Suppressor macrophage (primary cell): ENCODE measurements around the gene GDF2.

Experiments
- DNase-seq, 4 experiments: peaks; one replicate each; pipeline ENCODE4 v3.0.0-alpha.2; 2020 to 2022

GDF2 gene

GRCh38 chr10:47312663-47312995 lies 9.6 kb upstream of the GDF2 start:
- no peak for DNase-seq

- DNase-seq = no peak
Measured at GRCh38 chr10:47314416-47314970, 7.8 kb upstream of the GDF2 start.

GRCh38 chr10:47315421-47315820 lies 6.8 kb upstream of the GDF2 start:
- no peak for DNase-seq

- no peak for DNase-seq
Measured at GRCh38 chr10:47316131-47316530, 6.1 kb upstream of the GDF2 start.

GRCh38 chr10:47317251-47317650 lies 5.0 kb upstream of the GDF2 start:
- DNase-seq = no peak

- DNase-seq = no peak
Measured at GRCh38 chr10:47318706-47319105, 3.5 kb upstream of the GDF2 start.

- DNase-seq = no peak
Measured at GRCh38 chr10:47319784-47320183, 2.5 kb upstream of the GDF2 start.

GRCh38 chr10:47320812-47321211 lies 1.4 kb upstream of the GDF2 start:
- DNase-seq = no peak

- DNase-seq = no peak
Measured at GRCh38 chr10:47321521-47322195, 596 bp upstream of the GDF2 start.

- no peak for DNase-seq
Measured at GRCh38 chr10:47323087-47323486, 833 bp downstream of the GDF2 start.

- DNase-seq = no peak
Measured at GRCh38 chr10:47323636-47324296, 1.5 kb downstream of the GDF2 start.

- DNase-seq = no peak
Measured at GRCh38 chr10:47325303-47326291, 3.3 kb downstream of the GDF2 start.

- no peak for DNase-seq
Measured at GRCh38 chr10:47326306-47326926, 4.2 kb downstream of the GDF2 start.

GRCh38 chr10:47326927-47327330 lies 4.7 kb downstream of the GDF2 start:
- no peak for DNase-seq

GRCh38 chr10:47329855-47330254 lies 7.6 kb downstream of the GDF2 start:
- no peak for DNase-seq

GRCh38 chr10:47330366-47330765 lies 8.1 kb downstream of the GDF2 start:
- DNase-seq = no peak

GRCh38 chr10:47330804-47331203 lies 8.6 kb downstream of the GDF2 start:
- no peak for DNase-seq

GRCh38 chr10:47331491-47331890 lies 9.2 kb downstream of the GDF2 start:
- no peak for DNase-seq

- DNase-seq = no peak
Measured at GRCh38 chr10:47331954-47332353, 9.7 kb downstream of the GDF2 start.

GRCh38 chr10:47332371-47332770 lies 10.1 kb downstream of the GDF2 start:
- no peak for DNase-seq

- DNase-seq = no peak
Measured at GRCh38 chr10:47332946-47333345, 10.7 kb downstream of the GDF2 start.

GRCh38 chr10:47333532-47333931 lies 11.3 kb downstream of the GDF2 start:
- DNase-seq = no peak
